ENCODE data around the gene ANKRD16.
"Not testable (repeated sequence)": the region's sequence is repeated elsewhere in the genome, so short reads cannot be mapped to it uniquely, and the experiment has no call there.

ANKRD16 gene

GRCh38 chr10:5843686-5844344, 45.9 kb downstream of the ANKRD16 start:
- Histone ChIP-seq H3K36me3 (replicated peaks in 1 of 2; ENCODE audit: control insufficient read depth in 2 of 2, insufficient read depth in 2 of 2, low read length in 2 of 2) (peaks cover 0 to 2% of the 10 kb centered on the region in 2 donors), H3K27ac (replicated peaks; ENCODE audit: low read length) (no peak overlapping the region), H3K4me3 (ENCODE audit: low read length in 2 of 2) (no peak overlapping the region), H3K9ac (ENCODE audit: low read depth, low read length, poor library complexity) (no peak overlapping the region), H3K4me2 (ENCODE audit: insufficient read depth, low read length, poor library complexity, severe bottlenecking) (no peak overlapping the region), H2BK5ac (ENCODE audit: low read length) (no peak overlapping the region), H2BK12ac (ENCODE audit: low read length) (no peak overlapping the region), H2AK5ac (ENCODE audit: low read depth, low read length) (no peak overlapping the region), H4K8ac (ENCODE audit: low read depth, low read length) (no peak overlapping the region), H3K14ac (ENCODE audit: low read length) (no peak overlapping the region), H3K27me3 (ENCODE audit: control insufficient read depth in 3 of 3, insufficient read depth in 3 of 3, low read depth in 1 of 3, low read length in 3 of 3) (peaks cover 0 to 2% (median 0%) of the 10 kb centered on the region in 3 experiments), H2AFZ (ENCODE audit: low read length) (no peak overlapping the region), H3K18ac (ENCODE audit: low read length) (no peak overlapping the region), H3K4ac (ENCODE audit: low read length) (no peak overlapping the region), H3K23ac (ENCODE audit: low read depth, low read length, poor library complexity) (no peak overlapping the region), H2BK15ac (ENCODE audit: low read length) (no peak overlapping the region), H3K9me3 (replicated peaks in 1 of 2; ENCODE audit: control insufficient read depth in 2 of 2, insufficient read depth in 1 of 2, low read depth in 1 of 2, low read length in 2 of 2) (peaks cover 0 to 2% of the 10 kb centered on the region in 2 donors), H2BK120ac (ENCODE audit: low read depth, low read length) (no peak overlapping the region), H3K4me1 (ENCODE audit: control insufficient read depth in 2 of 2, insufficient read depth in 1 of 2, low read depth in 1 of 2, low read length in 2 of 2) (peaks cover 4 to 9% of the 10 kb centered on the region in 2 donors), H4K91ac (ENCODE audit: low read depth, low read length, poor library complexity) (no peak overlapping the region), H3K79me1 (ENCODE audit: low read depth, low read length) (peaks cover 4% of the 10 kb centered on the region)
- DNase-seq (ENCODE audit: low spot score): no peak
- WGBS, 2 donors (ENCODE audit: extremely low coverage in 2 of 2, insufficient read length in 2 of 2, insufficient replicate concordance in 1 of 2): no CpG with 5 or more reads among the region's 4 CpGs

- H2AK5ac ChIP-seq (ENCODE audit: low read depth, low read length): no peak overlapping the region
- no CpG with 5 or more reads among the region's 14 CpGs for WGBS, 2 donors (ENCODE audit: extremely low coverage in 2 of 2, insufficient read length in 2 of 2, insufficient replicate concordance in 1 of 2)
- H3K4me2 ChIP-seq (ENCODE audit: insufficient read depth, low read length, poor library complexity, severe bottlenecking): no peak overlapping the region
- H3K4ac ChIP-seq (ENCODE audit: low read length): no peak overlapping the region
- H3K27ac ChIP-seq (replicated peaks; ENCODE audit: low read length): no peak overlapping the region
- peaks cover 4 to 9% of the 10 kb centered on the region in 2 donors for H3K4me1 ChIP-seq (ENCODE audit: control insufficient read depth in 2 of 2, insufficient read depth in 1 of 2, low read depth in 1 of 2, low read length in 2 of 2)
- H3K23ac ChIP-seq (ENCODE audit: low read depth, low read length, poor library complexity): no peak overlapping the region
- peaks cover 4% of the 10 kb centered on the region for H3K79me1 ChIP-seq (ENCODE audit: low read depth, low read length)
- H3K27me3 ChIP-seq (ENCODE audit: control insufficient read depth in 3 of 3, insufficient read depth in 3 of 3, low read depth in 1 of 3, low read length in 3 of 3): peaks cover 0 to 2% (median 0%) of the 10 kb centered on the region in 3 experiments
- no peak overlapping the region for H4K8ac ChIP-seq (ENCODE audit: low read depth, low read length)
- no peak overlapping the region for H3K4me3 ChIP-seq (ENCODE audit: low read length in 2 of 2)
- H2BK15ac ChIP-seq (ENCODE audit: low read length): no peak overlapping the region
- no peak for DNase-seq (ENCODE audit: low spot score)
- no peak overlapping the region for H3K9ac ChIP-seq (ENCODE audit: low read depth, low read length, poor library complexity)
- no peaks in the 10 kb centered on the region for H3K9me3 ChIP-seq (replicated peaks in 1 of 2; ENCODE audit: control insufficient read depth in 2 of 2, insufficient read depth in 1 of 2, low read depth in 1 of 2, low read length in 2 of 2)
- H3K14ac ChIP-seq (ENCODE audit: low read length): no peak overlapping the region
- H4K91ac ChIP-seq (ENCODE audit: low read depth, low read length, poor library complexity): no peak overlapping the region
- no peak overlapping the region for H2BK12ac ChIP-seq (ENCODE audit: low read length)
- H2BK5ac ChIP-seq (ENCODE audit: low read length): no peak overlapping the region
- peaks cover 0 to 2% of the 10 kb centered on the region in 2 donors for H3K36me3 ChIP-seq (replicated peaks in 1 of 2; ENCODE audit: control insufficient read depth in 2 of 2, insufficient read depth in 2 of 2, low read length in 2 of 2)
- no peak overlapping the region for H3K18ac ChIP-seq (ENCODE audit: low read length)
- no peak overlapping the region for H2AFZ ChIP-seq (ENCODE audit: low read length)
- H2BK120ac ChIP-seq (ENCODE audit: low read depth, low read length): no peak overlapping the region
Measured at GRCh38 chr10:5841965-5842364, 47.7 kb downstream of the ANKRD16 start.

- Histone ChIP-seq H3K4ac (ENCODE audit: low read length) (peak overlapping the region; percentile 26), H3K4me2 (ENCODE audit: insufficient read depth, low read length, poor library complexity, severe bottlenecking) (no peak overlapping the region), H2BK12ac (ENCODE audit: low read length) (peak overlapping the region; percentile 8), H2BK120ac (ENCODE audit: low read depth, low read length) (peak overlapping the region; percentile 65), H3K14ac (ENCODE audit: low read length) (no peak overlapping the region), H2AK5ac (ENCODE audit: low read depth, low read length) (peak overlapping the region; percentile 20), H2BK15ac (ENCODE audit: low read length) (peak overlapping the region; percentile 96), H3K27ac (replicated peaks; ENCODE audit: low read length) (peak overlapping the region; percentile 22), H4K8ac (ENCODE audit: low read depth, low read length) (peak overlapping the region; percentile 98), H3K18ac (ENCODE audit: low read length) (peak overlapping the region; percentile 95), H4K91ac (ENCODE audit: low read depth, low read length, poor library complexity) (no peak overlapping the region), H3K9ac (ENCODE audit: low read depth, low read length, poor library complexity) (no peak overlapping the region), H2BK5ac (ENCODE audit: low read length) (no peak overlapping the region), H3K36me3 (replicated peaks in 1 of 2; ENCODE audit: control insufficient read depth in 2 of 2, insufficient read depth in 2 of 2, low read length in 2 of 2) (peaks cover 0 to 2% of the 10 kb centered on the region in 2 donors), H3K23ac (ENCODE audit: low read depth, low read length, poor library complexity) (no peak overlapping the region), H3K4me3 (ENCODE audit: low read length in 2 of 2) (no peak overlapping the region), H3K9me3 (replicated peaks in 1 of 2; ENCODE audit: control insufficient read depth in 2 of 2, insufficient read depth in 1 of 2, low read depth in 1 of 2, low read length in 2 of 2) (no peaks in the 10 kb centered on the region), H3K4me1 (ENCODE audit: control insufficient read depth in 2 of 2, insufficient read depth in 1 of 2, low read depth in 1 of 2, low read length in 2 of 2) (peaks cover 4 to 9% of the 10 kb centered on the region in 2 donors), H3K79me1 (ENCODE audit: low read depth, low read length) (peaks cover 4% of the 10 kb centered on the region), H3K27me3 (ENCODE audit: control insufficient read depth in 3 of 3, insufficient read depth in 3 of 3, low read depth in 1 of 3, low read length in 3 of 3) (peaks cover 0 to 2% (median 0%) of the 10 kb centered on the region in 3 experiments), H2AFZ (ENCODE audit: low read length) (peak overlapping the region; percentile 81)
- no CpG with 5 or more reads among the region's 40 CpGs for WGBS, 2 donors (ENCODE audit: extremely low coverage in 2 of 2, insufficient read length in 2 of 2, insufficient replicate concordance in 1 of 2)
- no peak for DNase-seq (ENCODE audit: low spot score)
Measured at GRCh38 chr10:5840314-5841307, 49.1 kb downstream of the ANKRD16 start.

- H2BK15ac ChIP-seq (ENCODE audit: low read length); H3K9ac ChIP-seq (ENCODE audit: low read depth, low read length, poor library complexity); H3K4me3 ChIP-seq (ENCODE audit: low read length in 2 of 2); H3K27me3 ChIP-seq (ENCODE audit: control insufficient read depth in 3 of 3, insufficient read depth in 3 of 3, low read depth in 1 of 3, low read length in 3 of 3); H3K79me1 ChIP-seq (ENCODE audit: low read depth, low read length); H3K14ac ChIP-seq (ENCODE audit: low read length); H3K18ac ChIP-seq (ENCODE audit: low read length); H3K36me3 ChIP-seq (replicated peaks in 1 of 2; ENCODE audit: control insufficient read depth in 2 of 2, insufficient read depth in 2 of 2, low read length in 2 of 2); H2AK5ac ChIP-seq (ENCODE audit: low read depth, low read length); H3K4ac ChIP-seq (ENCODE audit: low read length); H4K8ac ChIP-seq (ENCODE audit: low read depth, low read length); H3K9me3 ChIP-seq (replicated peaks in 1 of 2; ENCODE audit: control insufficient read depth in 2 of 2, insufficient read depth in 1 of 2, low read depth in 1 of 2, low read length in 2 of 2); H3K23ac ChIP-seq (ENCODE audit: low read depth, low read length, poor library complexity); H2AFZ ChIP-seq (ENCODE audit: low read length); H3K4me2 ChIP-seq (ENCODE audit: insufficient read depth, low read length, poor library complexity, severe bottlenecking); H3K4me1 ChIP-seq (ENCODE audit: control insufficient read depth in 2 of 2, insufficient read depth in 1 of 2, low read depth in 1 of 2, low read length in 2 of 2); DNase-seq (ENCODE audit: low spot score); H2BK5ac ChIP-seq (ENCODE audit: low read length); H2BK120ac ChIP-seq (ENCODE audit: low read depth, low read length); H3K27ac ChIP-seq (replicated peaks; ENCODE audit: low read length); H2BK12ac ChIP-seq (ENCODE audit: low read length); H4K91ac ChIP-seq (ENCODE audit: low read depth, low read length, poor library complexity): not testable (repeated sequence)
- no CpG with 5 or more reads among the region's 2 CpGs for WGBS, 2 donors (ENCODE audit: extremely low coverage in 2 of 2, insufficient read length in 2 of 2, insufficient replicate concordance in 1 of 2)
Measured at GRCh38 chr10:5836181-5836580, 53.5 kb downstream of the ANKRD16 start.
